ENCODE results near the gene ARSD. TPM values are rescaled to one million over a fixed set of nuclear protein-coding genes. Genes with fewer than 3 reads are reported as not detected.

ARSD gene
- total RNA-seq, 1 experiment from 2014 or later: 3.0 TPM

DNA sequence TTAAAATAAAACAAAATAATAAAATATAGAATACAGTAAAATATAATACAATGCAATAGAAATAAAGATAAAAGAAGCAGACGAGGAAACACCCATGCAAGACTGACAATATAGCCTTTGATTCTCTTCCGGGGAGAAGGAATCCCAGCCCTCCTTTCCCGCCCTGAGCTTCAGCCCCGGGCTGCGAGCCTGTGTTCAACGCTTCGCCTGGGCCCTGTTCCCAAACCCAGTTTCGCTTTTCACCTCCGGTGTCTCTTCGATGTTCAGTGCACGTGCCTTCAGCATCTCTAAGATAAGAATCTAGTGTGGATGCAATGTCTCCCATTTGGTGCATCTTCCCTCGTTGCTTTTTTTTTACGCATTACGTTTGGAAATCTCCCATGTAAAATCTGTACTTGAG lies 38.4 kb upstream of the ARSD start:
- POLR2A ChIA-PET: no interaction called here
- ATAC-seq (no peak), DNase-seq (ENCODE audit: low spot score) (no peak)
- H3K27me3 Mint-ChIP-seq (ENCODE audit: low read depth): no peaks in the 10 kb centered on the region
- H3K4me1 Mint-ChIP-seq: peaks cover 32% of the 10 kb centered on the region
- CTCF ChIA-PET: no interaction called here
- no peak overlapping the region for H3K4me3 Mint-ChIP-seq
- no peak for TF ChIP-seq ZNF121 (CRISPR knock-in tag; IDR thresholded peaks at IDR 0.05)
- no peak for TF ChIP-seq IRF2 (CRISPR knock-in tag; IDR thresholded peaks at IDR 0.05; ENCODE audit: borderline replicate concordance, low read depth)
- TF ChIP-seq GTF2I (CRISPR knock-in tag; conservative IDR thresholded peaks at IDR 0.05): no peak
- no peak for TF ChIP-seq NR2C2 (CRISPR knock-in tag; IDR thresholded peaks at IDR 0.05)
- TF ChIP-seq, protein P1, sequence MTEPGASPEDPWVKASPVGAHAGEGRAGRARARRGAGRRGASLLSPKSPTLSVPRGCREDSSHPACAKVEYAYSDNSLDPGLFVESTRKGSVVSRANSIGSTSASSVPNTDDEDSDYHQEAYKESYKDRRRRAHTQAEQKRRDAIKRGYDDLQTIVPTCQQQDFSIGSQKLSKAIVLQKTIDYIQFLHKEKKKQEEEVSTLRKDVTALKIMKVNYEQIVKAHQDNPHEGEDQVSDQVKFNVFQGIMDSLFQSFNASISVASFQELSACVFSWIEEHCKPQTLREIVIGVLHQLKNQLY (CRISPR knock-in tag; IDR thresholded peaks at IDR 0.05): no peak
- TF ChIP-seq, protein P2, sequence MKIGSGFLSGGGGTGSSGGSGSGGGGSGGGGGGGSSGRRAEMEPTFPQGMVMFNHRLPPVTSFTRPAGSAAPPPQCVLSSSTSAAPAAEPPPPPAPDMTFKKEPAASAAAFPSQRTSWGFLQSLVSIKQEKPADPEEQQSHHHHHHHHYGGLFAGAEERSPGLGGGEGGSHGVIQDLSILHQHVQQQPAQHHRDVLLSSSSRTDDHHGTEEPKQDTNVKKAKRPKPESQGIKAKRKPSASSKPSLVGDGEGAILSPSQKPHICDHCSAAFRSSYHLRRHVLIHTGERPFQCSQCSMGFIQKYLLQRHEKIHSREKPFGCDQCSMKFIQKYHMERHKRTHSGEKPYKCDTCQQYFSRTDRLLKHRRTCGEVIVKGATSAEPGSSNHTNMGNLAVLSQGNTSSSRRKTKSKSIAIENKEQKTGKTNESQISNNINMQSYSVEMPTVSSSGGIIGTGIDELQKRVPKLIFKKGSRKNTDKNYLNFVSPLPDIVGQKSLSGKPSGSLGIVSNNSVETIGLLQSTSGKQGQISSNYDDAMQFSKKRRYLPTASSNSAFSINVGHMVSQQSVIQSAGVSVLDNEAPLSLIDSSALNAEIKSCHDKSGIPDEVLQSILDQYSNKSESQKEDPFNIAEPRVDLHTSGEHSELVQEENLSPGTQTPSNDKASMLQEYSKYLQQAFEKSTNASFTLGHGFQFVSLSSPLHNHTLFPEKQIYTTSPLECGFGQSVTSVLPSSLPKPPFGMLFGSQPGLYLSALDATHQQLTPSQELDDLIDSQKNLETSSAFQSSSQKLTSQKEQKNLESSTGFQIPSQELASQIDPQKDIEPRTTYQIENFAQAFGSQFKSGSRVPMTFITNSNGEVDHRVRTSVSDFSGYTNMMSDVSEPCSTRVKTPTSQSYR (CRISPR knock-in tag; IDR thresholded peaks at IDR 0.05): no peak
- TF ChIP-seq SMAD3 (CRISPR knock-in tag; IDR thresholded peaks at IDR 0.05; ENCODE audit: borderline replicate concordance): no peak
- TF ChIP-seq, protein P3, sequence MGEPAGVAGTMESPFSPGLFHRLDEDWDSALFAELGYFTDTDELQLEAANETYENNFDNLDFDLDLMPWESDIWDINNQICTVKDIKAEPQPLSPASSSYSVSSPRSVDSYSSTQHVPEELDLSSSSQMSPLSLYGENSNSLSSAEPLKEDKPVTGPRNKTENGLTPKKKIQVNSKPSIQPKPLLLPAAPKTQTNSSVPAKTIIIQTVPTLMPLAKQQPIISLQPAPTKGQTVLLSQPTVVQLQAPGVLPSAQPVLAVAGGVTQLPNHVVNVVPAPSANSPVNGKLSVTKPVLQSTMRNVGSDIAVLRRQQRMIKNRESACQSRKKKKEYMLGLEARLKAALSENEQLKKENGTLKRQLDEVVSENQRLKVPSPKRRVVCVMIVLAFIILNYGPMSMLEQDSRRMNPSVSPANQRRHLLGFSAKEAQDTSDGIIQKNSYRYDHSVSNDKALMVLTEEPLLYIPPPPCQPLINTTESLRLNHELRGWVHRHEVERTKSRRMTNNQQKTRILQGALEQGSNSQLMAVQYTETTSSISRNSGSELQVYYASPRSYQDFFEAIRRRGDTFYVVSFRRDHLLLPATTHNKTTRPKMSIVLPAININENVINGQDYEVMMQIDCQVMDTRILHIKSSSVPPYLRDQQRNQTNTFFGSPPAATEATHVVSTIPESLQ (CRISPR knock-in tag; IDR thresholded peaks at IDR 0.05): no peak
- no peak for TF ChIP-seq CREB1 (CRISPR knock-in tag; IDR thresholded peaks at IDR 0.05)
- TF ChIP-seq ESRRA (CRISPR knock-in tag; IDR thresholded peaks at IDR 0.05; ENCODE audit: borderline replicate concordance): no peak
- no peak for TF ChIP-seq MXD4 (CRISPR knock-in tag; IDR thresholded peaks at IDR 0.05; ENCODE audit: borderline replicate concordance)
- no peak for TF ChIP-seq SP1 (CRISPR knock-in tag; conservative IDR thresholded peaks at IDR 0.05)
- no peak for TF ChIP-seq TEAD1 (CRISPR knock-in tag; IDR thresholded peaks at IDR 0.05)
- no peak for TF ChIP-seq NR1H2 (CRISPR knock-in tag; IDR thresholded peaks at IDR 0.05)
- no peak for TF ChIP-seq ZNF138 (CRISPR knock-in tag; conservative IDR thresholded peaks at IDR 0.05)
- TF ChIP-seq, protein P4, sequence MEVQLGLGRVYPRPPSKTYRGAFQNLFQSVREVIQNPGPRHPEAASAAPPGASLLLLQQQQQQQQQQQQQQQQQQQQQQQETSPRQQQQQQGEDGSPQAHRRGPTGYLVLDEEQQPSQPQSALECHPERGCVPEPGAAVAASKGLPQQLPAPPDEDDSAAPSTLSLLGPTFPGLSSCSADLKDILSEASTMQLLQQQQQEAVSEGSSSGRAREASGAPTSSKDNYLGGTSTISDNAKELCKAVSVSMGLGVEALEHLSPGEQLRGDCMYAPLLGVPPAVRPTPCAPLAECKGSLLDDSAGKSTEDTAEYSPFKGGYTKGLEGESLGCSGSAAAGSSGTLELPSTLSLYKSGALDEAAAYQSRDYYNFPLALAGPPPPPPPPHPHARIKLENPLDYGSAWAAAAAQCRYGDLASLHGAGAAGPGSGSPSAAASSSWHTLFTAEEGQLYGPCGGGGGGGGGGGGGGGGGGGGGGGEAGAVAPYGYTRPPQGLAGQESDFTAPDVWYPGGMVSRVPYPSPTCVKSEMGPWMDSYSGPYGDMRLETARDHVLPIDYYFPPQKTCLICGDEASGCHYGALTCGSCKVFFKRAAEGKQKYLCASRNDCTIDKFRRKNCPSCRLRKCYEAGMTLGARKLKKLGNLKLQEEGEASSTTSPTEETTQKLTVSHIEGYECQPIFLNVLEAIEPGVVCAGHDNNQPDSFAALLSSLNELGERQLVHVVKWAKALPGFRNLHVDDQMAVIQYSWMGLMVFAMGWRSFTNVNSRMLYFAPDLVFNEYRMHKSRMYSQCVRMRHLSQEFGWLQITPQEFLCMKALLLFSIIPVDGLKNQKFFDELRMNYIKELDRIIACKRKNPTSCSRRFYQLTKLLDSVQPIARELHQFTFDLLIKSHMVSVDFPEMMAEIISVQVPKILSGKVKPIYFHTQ (CRISPR knock-in tag; IDR thresholded peaks at IDR 0.05): no peak
- no peak for TF ChIP-seq ZNF416 (CRISPR knock-in tag; IDR thresholded peaks at IDR 0.05)
- no peak for TF ChIP-seq JAZF1 (CRISPR knock-in tag; IDR thresholded peaks at IDR 0.05)
- TF ChIP-seq SOX15 (CRISPR knock-in tag; IDR thresholded peaks at IDR 0.05): no peak
- TF ChIP-seq ZBTB21 (CRISPR knock-in tag; IDR thresholded peaks at IDR 0.05; ENCODE audit: borderline replicate concordance): no peak
- H3K9me3 Mint-ChIP-seq: 0 out of 2 replicates have a peak, but pooled peaks cover 10% of the 10 kb centered on the region
- no peak overlapping the region for H3K27ac Mint-ChIP-seq
- H3K36me3 Mint-ChIP-seq: no peaks in the 10 kb centered on the region

DNA sequence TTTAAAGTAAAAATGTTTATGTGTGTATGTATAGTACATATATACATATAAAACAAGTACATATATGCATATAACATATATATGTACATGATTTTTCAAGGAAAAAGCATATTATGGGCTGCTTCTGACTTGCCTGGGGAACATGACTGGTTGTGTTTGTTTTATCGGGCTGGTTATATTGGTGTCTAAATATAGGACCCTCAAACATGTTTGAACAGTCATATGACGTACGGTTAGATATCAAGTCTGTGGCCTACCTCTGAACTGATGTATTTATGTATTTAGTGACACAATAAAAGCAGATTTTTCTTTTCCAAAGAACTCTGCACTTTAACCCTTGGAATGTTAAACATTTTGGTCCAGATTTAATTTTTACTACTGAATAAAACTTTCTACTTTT lies 37.9 kb upstream of the ARSD start:
- DNase-seq (ENCODE audit: low spot score): no peak
- TF ChIP-seq, protein P5, sequence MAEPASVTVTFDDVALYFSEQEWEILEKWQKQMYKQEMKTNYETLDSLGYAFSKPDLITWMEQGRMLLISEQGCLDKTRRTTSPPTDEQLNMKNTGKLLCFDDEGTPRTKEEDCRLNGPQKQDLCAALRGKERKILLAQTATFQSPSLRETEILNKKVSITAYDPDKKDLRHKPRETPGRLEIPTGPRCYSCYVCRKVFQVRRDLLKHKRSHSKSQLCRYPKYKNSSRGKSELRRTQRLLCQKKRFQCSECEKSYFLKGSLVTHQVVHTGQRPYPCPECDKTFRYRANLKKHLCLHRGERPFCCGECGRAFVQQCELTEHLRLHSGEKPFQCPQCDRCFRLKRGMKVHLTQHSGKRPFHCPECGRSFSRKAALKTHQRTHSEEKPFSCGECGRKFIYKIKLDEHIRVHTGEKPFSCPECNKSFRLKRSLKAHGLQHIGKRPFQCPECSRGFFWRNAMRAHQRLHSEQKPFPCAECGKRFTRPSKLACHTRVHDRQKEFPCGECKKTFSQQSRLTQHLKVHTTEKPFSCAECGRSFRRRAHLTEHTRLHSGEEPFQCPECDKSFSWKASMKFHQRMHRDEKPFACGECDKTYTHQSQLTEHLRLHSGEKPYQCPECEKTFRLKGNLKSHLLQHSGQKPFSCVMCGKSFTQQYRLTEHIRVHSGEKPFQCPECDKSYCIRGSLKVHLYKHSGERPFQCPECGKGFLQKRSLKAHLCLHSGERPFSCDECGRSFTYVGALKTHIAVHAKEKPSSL (CRISPR knock-in tag; conservative IDR thresholded peaks at IDR 0.05): no peak
- no peak for TF ChIP-seq NR2C2 (CRISPR knock-in tag; IDR thresholded peaks at IDR 0.05)
- no peak for TF ChIP-seq TEAD4 (CRISPR knock-in tag; IDR thresholded peaks at IDR 0.05)
- TF ChIP-seq SP1 (CRISPR knock-in tag; conservative IDR thresholded peaks at IDR 0.05): no peak
- no peak for TF ChIP-seq TEAD1 (CRISPR knock-in tag; IDR thresholded peaks at IDR 0.05)
- TF ChIP-seq, protein P6, sequence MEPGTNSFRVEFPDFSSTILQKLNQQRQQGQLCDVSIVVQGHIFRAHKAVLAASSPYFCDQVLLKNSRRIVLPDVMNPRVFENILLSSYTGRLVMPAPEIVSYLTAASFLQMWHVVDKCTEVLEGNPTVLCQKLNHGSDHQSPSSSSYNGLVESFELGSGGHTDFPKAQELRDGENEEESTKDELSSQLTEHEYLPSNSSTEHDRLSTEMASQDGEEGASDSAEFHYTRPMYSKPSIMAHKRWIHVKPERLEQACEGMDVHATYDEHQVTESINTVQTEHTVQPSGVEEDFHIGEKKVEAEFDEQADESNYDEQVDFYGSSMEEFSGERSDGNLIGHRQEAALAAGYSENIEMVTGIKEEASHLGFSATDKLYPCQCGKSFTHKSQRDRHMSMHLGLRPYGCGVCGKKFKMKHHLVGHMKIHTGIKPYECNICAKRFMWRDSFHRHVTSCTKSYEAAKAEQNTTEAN (CRISPR knock-in tag; IDR thresholded peaks at IDR 0.05): no peak
- no peak for TF ChIP-seq ELF4 (CRISPR knock-in tag; IDR thresholded peaks at IDR 0.05; ENCODE audit: low read depth)
- TF ChIP-seq, protein P1 (CRISPR knock-in tag; IDR thresholded peaks at IDR 0.05): no peak

More for the DNA sequence above, 37.9 kb upstream of the ARSD start:
- peaks cover 37% of the 10 kb centered on the region for H3K4me1 Mint-ChIP-seq
- H3K36me3 Mint-ChIP-seq: no peaks in the 10 kb centered on the region
- ChIA-PET POLR2A (no interaction called here), CTCF (no interaction called here)
- no peak overlapping the region for H3K27ac Mint-ChIP-seq
- H3K9me3 Mint-ChIP-seq: 0 out of 2 replicates have a peak, but pooled peaks cover 6% of the 10 kb centered on the region
- H3K27me3 Mint-ChIP-seq (ENCODE audit: low read depth): no peaks in the 10 kb centered on the region
- no peak for ATAC-seq
- H3K4me3 Mint-ChIP-seq: no peak overlapping the region
